Measurements from ENCODE around the gene PLXDC2. TPM values are rescaled to one million over a fixed set of nuclear protein-coding genes. Genes with fewer than 3 reads are reported as not detected.

Gene PLXDC2
- total RNA-seq, 1 donor from 2014 or later: 79.2 TPM

- Mint-ChIP-seq H3K27ac (no peak overlapping the region), H3K4me3 (no peak overlapping the region), H3K27me3 (no peaks in the 10 kb centered on the region), H3K36me3 (peaks cover 17% of the 10 kb centered on the region), H3K9me3 (peaks cover 4% of the 10 kb centered on the region), H3K4me1 (ENCODE audit: unreplicated experiment) (peaks cover 11% of the 10 kb centered on the region)
- TF ChIP-seq, protein P1, sequence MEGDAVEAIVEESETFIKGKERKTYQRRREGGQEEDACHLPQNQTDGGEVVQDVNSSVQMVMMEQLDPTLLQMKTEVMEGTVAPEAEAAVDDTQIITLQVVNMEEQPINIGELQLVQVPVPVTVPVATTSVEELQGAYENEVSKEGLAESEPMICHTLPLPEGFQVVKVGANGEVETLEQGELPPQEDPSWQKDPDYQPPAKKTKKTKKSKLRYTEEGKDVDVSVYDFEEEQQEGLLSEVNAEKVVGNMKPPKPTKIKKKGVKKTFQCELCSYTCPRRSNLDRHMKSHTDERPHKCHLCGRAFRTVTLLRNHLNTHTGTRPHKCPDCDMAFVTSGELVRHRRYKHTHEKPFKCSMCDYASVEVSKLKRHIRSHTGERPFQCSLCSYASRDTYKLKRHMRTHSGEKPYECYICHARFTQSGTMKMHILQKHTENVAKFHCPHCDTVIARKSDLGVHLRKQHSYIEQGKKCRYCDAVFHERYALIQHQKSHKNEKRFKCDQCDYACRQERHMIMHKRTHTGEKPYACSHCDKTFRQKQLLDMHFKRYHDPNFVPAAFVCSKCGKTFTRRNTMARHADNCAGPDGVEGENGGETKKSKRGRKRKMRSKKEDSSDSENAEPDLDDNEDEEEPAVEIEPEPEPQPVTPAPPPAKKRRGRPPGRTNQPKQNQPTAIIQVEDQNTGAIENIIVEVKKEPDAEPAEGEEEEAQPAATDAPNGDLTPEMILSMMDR (conservative IDR thresholded peaks at IDR 0.05): no peak
- DNase-seq (ENCODE audit: extremely low spot score, unreplicated experiment): no peak
Measured at GRCh38 chr10:20109613-20110012, 293.4 kb downstream of the PLXDC2 start.

DNA sequence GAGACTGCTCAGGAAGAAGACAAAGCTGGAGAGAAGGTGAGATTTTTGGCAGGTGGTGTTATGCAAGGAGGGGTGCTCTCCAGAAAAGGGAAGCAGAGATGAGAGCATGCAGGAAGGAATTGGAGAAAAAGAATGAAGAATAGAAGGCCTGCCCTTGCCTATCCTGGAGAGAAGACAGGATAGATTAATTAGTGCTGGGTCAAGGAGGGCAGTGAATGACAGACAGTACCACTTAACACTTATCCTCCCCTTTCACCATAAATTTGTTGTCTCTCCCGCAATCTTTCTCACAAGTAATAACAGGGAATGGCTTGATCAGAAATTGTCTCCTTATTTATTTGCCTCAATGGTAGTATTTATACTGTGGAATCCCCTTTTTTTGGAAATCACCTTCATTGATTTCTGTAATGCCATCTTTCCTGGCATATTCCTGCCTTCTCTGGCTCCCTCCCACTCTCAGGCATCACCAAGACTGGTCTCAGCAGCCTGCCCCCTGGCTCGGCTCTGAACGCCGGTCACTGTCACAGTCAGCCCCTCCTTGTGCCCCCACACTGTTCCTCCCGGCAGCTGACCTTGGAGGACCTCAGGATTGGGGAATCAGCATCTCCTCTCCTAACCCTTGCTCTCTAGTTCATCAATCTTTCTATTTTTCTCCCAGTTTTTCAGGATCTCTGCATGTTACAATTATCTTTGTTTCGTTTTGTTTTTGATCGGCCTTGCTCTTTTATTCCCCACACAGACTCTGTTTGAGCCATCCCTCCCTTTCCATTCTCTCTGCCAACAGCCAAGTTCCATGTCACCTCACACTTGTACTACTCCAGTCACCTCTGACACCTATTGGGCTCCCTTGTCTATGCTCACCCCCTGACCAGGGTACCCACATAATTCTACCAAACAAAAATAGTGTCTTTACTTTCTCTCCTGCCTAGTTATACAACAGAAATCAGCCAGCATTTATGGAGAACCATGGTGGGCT lies 294.2 kb downstream of the PLXDC2 start:
- TF ChIP-seq, protein P1 (conservative IDR thresholded peaks at IDR 0.05): no peak

GRCh38 chr10:20114179-20114578 lies 297.9 kb downstream of the PLXDC2 start:
- TF ChIP-seq, protein P1 (conservative IDR thresholded peaks at IDR 0.05): no peak
- Mint-ChIP-seq H3K9me3 (peaks cover 4% of the 10 kb centered on the region), H3K4me1 (ENCODE audit: unreplicated experiment) (peaks cover 7% of the 10 kb centered on the region), H3K36me3 (peaks cover 22% of the 10 kb centered on the region), H3K27ac (no peak overlapping the region), H3K4me3 (no peak overlapping the region), H3K27me3 (no peaks in the 10 kb centered on the region)
- DNase-seq (ENCODE audit: extremely low spot score, unreplicated experiment): no peak

More for the DNA sequence above, 294.2 kb downstream of the PLXDC2 start:
- H3K27me3 Mint-ChIP-seq: no peaks in the 10 kb centered on the region
- peaks cover 4% of the 10 kb centered on the region for H3K9me3 Mint-ChIP-seq
- DNase-seq (ENCODE audit: extremely low spot score, unreplicated experiment): no peak
- H3K36me3 Mint-ChIP-seq: peaks cover 22% of the 10 kb centered on the region
- H3K27ac Mint-ChIP-seq: no peak overlapping the region
- no peak overlapping the region for H3K4me3 Mint-ChIP-seq
- peaks cover 7% of the 10 kb centered on the region for H3K4me1 Mint-ChIP-seq (ENCODE audit: unreplicated experiment)

- H3K27me3 Mint-ChIP-seq: no peaks in the 10 kb centered on the region
- no peak for DNase-seq (ENCODE audit: extremely low spot score, unreplicated experiment)
- peaks cover 23% of the 10 kb centered on the region for H3K36me3 Mint-ChIP-seq
- H3K4me3 Mint-ChIP-seq: no peak overlapping the region
- TF ChIP-seq, protein P1 (conservative IDR thresholded peaks at IDR 0.05): no peak
- H3K27ac Mint-ChIP-seq: no peak overlapping the region
- H3K4me1 Mint-ChIP-seq (ENCODE audit: unreplicated experiment): peaks cover 7% of the 10 kb centered on the region
- H3K9me3 Mint-ChIP-seq: peaks cover 4% of the 10 kb centered on the region
Measured at GRCh38 chr10:20115894-20116293, 299.7 kb downstream of the PLXDC2 start.

DNA sequence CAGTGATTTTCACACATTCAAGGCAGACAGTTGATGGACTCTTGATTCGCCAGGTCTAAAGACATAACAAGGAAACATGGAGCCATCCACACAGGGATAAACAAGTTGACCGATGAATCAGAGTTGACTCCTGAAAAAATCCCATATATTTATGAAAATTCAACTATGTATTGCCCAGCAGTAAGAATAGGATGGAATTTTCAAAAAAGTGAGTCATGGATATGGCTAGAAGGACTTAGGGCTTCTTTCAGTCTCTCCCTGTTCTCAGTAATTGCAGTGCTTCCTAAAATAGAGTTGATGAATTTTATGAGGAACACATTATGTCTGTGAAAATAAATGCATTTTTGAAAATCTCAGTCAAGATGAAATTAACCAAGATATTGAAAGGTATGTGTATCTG lies 301.2 kb downstream of the PLXDC2 start:
- H3K36me3 Mint-ChIP-seq: peaks cover 24% of the 10 kb centered on the region
- H3K9me3 Mint-ChIP-seq: peaks cover 4% of the 10 kb centered on the region

More for the DNA sequence above, 301.2 kb downstream of the PLXDC2 start:
- H3K4me1 Mint-ChIP-seq (ENCODE audit: unreplicated experiment): peaks cover 7% of the 10 kb centered on the region
- DNase-seq (ENCODE audit: extremely low spot score, unreplicated experiment): no peak
- no peaks in the 10 kb centered on the region for H3K27me3 Mint-ChIP-seq
- TF ChIP-seq, protein P1 (conservative IDR thresholded peaks at IDR 0.05): no peak
- no peak overlapping the region for H3K27ac Mint-ChIP-seq
- H3K4me3 Mint-ChIP-seq: no peak overlapping the region
